C4-2B (cell line): ENCODE measurements around the gene LRMDA.

Source experiments
- ZFX ChIP-seq: fragments of 450-650 bp; IDR thresholded peaks from 2 replicates; pipeline ENCODE4 v1.6.1; 2017
- TF ChIP-seq, protein P1 (sequence below): fragments of 450-650 bp; conservative IDR thresholded peaks from 2 replicates; pipeline ENCODE4 v1.5.1; 2017; ENCODE audit warnings: mild to moderate bottlenecking

DNA sequence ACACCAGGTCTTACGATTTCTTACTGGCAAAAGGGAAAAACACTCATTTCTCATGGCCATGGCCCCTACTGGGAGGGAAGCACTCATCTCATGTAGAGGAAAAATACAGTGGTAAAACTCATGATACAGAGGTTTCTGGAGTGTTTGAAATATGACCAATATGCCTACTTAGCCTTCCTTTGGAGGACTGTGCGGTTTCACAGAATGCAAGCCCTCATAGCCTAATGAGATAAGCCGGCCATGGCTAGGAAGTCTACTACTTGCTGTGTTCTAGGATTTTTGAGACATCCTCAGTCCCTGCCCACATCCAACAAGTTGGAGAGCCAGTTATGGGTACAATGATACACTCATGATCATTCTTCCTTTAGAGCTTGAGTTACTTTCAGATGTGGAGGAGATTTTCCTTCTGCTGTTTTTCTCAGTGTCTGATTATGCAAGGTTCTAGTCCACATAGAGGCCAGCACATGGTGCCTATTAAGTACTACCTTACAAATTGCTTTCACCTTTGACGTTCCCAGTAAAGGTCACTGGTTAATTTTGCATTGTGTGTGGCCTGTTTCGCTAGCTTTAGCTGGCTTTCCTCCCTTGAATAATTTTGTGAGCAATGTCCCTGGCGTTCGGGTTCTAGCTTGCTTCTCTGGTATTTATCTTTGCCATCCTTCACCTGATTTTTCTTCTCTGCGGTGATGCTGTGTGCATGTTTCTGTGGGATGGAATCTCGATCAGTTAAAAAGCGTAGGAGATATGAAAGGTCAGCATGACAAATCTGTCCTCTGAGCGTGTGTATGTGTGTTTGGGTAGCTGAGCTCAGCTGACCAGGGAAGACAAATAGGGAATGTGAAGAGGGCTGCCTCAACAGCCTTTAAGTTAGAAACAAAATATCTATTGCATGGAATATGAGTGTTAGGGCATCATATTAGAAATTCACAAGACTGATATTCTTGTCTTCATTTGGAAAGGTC, 295.4 kb downstream of the LRMDA start:
- TF ChIP-seq, protein P1, sequence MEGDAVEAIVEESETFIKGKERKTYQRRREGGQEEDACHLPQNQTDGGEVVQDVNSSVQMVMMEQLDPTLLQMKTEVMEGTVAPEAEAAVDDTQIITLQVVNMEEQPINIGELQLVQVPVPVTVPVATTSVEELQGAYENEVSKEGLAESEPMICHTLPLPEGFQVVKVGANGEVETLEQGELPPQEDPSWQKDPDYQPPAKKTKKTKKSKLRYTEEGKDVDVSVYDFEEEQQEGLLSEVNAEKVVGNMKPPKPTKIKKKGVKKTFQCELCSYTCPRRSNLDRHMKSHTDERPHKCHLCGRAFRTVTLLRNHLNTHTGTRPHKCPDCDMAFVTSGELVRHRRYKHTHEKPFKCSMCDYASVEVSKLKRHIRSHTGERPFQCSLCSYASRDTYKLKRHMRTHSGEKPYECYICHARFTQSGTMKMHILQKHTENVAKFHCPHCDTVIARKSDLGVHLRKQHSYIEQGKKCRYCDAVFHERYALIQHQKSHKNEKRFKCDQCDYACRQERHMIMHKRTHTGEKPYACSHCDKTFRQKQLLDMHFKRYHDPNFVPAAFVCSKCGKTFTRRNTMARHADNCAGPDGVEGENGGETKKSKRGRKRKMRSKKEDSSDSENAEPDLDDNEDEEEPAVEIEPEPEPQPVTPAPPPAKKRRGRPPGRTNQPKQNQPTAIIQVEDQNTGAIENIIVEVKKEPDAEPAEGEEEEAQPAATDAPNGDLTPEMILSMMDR = no peak
- no peak for TF ChIP-seq ZFX
